ENCODE measurements around the gene FNIP2. TPM values are rescaled to one million over a fixed set of nuclear protein-coding genes. Genes with fewer than 3 reads are reported as not detected.
"Not testable (repeated sequence)": the region's sequence is repeated elsewhere in the genome, so short reads cannot be mapped to it uniquely, and the experiment has no call there.

The FNIP2 gene
- total and polyA plus RNA-seq, 2 donors (not counting 1 experiment from before 2014, with no cell fraction given), result 0.03 to 0.17 TPM

DNA sequence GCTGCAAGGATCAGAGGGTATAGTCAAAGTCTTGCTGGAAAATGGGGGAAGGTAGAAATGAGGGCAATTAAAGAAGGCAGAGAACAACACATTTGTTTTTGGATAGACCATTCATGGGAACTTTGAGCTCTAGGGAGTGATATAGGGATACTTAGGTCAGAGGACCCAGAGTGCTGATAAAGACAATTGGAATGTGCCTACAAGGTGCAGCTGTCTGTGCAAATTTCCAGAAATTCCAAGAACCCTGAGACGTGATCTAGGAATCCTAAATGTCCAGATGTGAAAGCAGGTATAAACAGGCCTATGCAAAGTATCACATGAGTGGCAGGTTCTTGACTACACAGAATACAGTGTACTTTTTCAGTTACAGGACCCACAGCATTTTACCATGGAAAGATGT lies 24.2 kb downstream of the FNIP2 start:
- H3K27ac Mint-ChIP-seq, result no peak overlapping the region
- H3K27me3 Mint-ChIP-seq, result peaks cover 75% of the 10 kb centered on the region
- H3K4me1 ChIP-seq (ENCODE audit: control insufficient read depth in 2 of 2, insufficient read depth in 2 of 2, low read length in 2 of 2), result no peaks in the 10 kb centered on the region
- H3K4me1 Mint-ChIP-seq, result no peaks in the 10 kb centered on the region
- no peaks in the 10 kb centered on the region for H3K9me3 Mint-ChIP-seq (ENCODE audit: insufficient read depth)
- no peak overlapping the region for H3K9ac ChIP-seq (ENCODE audit: low read length)
- peaks cover 4 to 66% (median 52%) of the 10 kb centered on the region in 4 experiments for H3K27me3 ChIP-seq (replicated peaks in 1 of 4; ENCODE audit: control extremely low read depth in 1 of 4, control insufficient read depth in 3 of 4, insufficient read depth in 4 of 4, low read length in 3 of 4)
- no peak overlapping the region for H3K27ac ChIP-seq (ENCODE audit: low read length in 2 of 2)
- no peak overlapping the region for H2AFZ ChIP-seq (ENCODE audit: insufficient read depth, low read depth, low read length, poor library complexity, severe bottlenecking)
- no peak for DNase-seq
- no peak for ATAC-seq (ENCODE audit: low read depth)
- H3K4me3 ChIP-seq (ENCODE audit: control extremely low read depth in 1 of 5, extremely low read depth in 1 of 5, insufficient read depth in 1 of 5, low read depth in 2 of 5, low read length in 4 of 5), result no peak overlapping the region
- CTCF ChIA-PET, result no interaction called here
- no peak overlapping the region for H3K4me2 ChIP-seq (replicated peaks; ENCODE audit: low read depth, low read length, poor library complexity, severe bottlenecking)
- POLR2A ChIA-PET, result no interaction called here
- intact Hi-C loops (cut with micrococcal nuclease), result no loop called here
- no peaks in the 10 kb centered on the region for H4K20me1 ChIP-seq (ENCODE audit: control insufficient read depth, insufficient read depth, low read length, poor library complexity, severe bottlenecking)
- TF ChIP-seq EZH2 (IDR thresholded peaks at IDR 0.05; ENCODE audit: borderline replicate concordance, insufficient read depth, low read depth, low read length, poor library complexity, severe bottlenecking), result no peak
- TF ChIP-seq, protein P1, sequence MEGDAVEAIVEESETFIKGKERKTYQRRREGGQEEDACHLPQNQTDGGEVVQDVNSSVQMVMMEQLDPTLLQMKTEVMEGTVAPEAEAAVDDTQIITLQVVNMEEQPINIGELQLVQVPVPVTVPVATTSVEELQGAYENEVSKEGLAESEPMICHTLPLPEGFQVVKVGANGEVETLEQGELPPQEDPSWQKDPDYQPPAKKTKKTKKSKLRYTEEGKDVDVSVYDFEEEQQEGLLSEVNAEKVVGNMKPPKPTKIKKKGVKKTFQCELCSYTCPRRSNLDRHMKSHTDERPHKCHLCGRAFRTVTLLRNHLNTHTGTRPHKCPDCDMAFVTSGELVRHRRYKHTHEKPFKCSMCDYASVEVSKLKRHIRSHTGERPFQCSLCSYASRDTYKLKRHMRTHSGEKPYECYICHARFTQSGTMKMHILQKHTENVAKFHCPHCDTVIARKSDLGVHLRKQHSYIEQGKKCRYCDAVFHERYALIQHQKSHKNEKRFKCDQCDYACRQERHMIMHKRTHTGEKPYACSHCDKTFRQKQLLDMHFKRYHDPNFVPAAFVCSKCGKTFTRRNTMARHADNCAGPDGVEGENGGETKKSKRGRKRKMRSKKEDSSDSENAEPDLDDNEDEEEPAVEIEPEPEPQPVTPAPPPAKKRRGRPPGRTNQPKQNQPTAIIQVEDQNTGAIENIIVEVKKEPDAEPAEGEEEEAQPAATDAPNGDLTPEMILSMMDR (IDR thresholded peaks at IDR 0.05), result no peak
- WGBS (ENCODE audit: insufficient coverage), result no CpG with 5 or more reads among the region's 1 CpG
- no peaks in the 10 kb centered on the region for H3K36me3 ChIP-seq (replicated peaks in 1 of 2; ENCODE audit: control extremely low read depth in 1 of 2, control insufficient read depth in 1 of 2, extremely low read depth in 1 of 2, insufficient read depth in 2 of 2, low read length in 1 of 2)
- no peaks in the 10 kb centered on the region for H3K79me2 ChIP-seq (ENCODE audit: control insufficient read depth, insufficient read depth, low read length)
- H3K4me3 Mint-ChIP-seq, result no peak overlapping the region
- H3K9me3 ChIP-seq (ENCODE audit: control extremely low read depth in 1 of 3, control insufficient read depth in 2 of 3, insufficient read depth in 1 of 3, low read length in 2 of 3), result peaks cover 0 to 5% (median 1%) of the 10 kb centered on the region in 3 donors

DNA sequence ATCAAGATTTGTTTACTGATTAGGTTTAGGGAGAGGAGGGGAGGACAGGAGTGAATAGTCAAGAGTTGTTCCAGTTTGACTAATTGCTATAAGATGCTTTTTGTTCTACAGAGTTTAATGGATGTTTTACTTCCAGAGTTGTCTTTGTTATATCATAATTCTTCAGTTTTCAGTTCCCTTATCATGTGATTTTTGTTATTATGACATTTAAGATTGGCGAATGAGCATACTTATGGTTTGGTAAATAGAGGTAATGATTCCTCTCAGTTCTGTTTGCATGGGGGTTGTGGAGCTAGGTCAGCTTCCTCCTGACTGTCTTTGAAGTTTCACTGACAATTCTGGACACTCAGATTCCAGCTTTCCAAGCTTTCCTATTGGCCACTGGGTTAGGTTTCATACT lies 24.6 kb downstream of the FNIP2 start:
- intact Hi-C loops (cut with micrococcal nuclease); H3K4me1 Mint-ChIP-seq; H3K9me3 Mint-ChIP-seq (ENCODE audit: insufficient read depth); H3K4me3 ChIP-seq (ENCODE audit: control extremely low read depth in 1 of 5, extremely low read depth in 1 of 5, insufficient read depth in 1 of 5, low read depth in 2 of 5, low read length in 4 of 5); DNase-seq; ATAC-seq (ENCODE audit: low read depth); POLR2A ChIA-PET; H4K20me1 ChIP-seq (ENCODE audit: control insufficient read depth, insufficient read depth, low read length, poor library complexity, severe bottlenecking); H3K4me2 ChIP-seq (replicated peaks; ENCODE audit: low read depth, low read length, poor library complexity, severe bottlenecking); H3K27ac ChIP-seq (ENCODE audit: low read length in 2 of 2); CTCF ChIA-PET; H3K36me3 ChIP-seq (replicated peaks in 1 of 2; ENCODE audit: control extremely low read depth in 1 of 2, control insufficient read depth in 1 of 2, extremely low read depth in 1 of 2, insufficient read depth in 2 of 2, low read length in 1 of 2); H2AFZ ChIP-seq (ENCODE audit: insufficient read depth, low read depth, low read length, poor library complexity, severe bottlenecking); H3K4me3 Mint-ChIP-seq; H3K27ac Mint-ChIP-seq; H3K9ac ChIP-seq (ENCODE audit: low read length); H3K4me1 ChIP-seq (ENCODE audit: control insufficient read depth in 2 of 2, insufficient read depth in 2 of 2, low read length in 2 of 2); H3K79me2 ChIP-seq (ENCODE audit: control insufficient read depth, insufficient read depth, low read length); H3K9me3 ChIP-seq (ENCODE audit: control extremely low read depth in 1 of 3, control insufficient read depth in 2 of 3, insufficient read depth in 1 of 3, low read length in 2 of 3): not testable (repeated sequence)
- peaks cover 4 to 65% (median 51%) of the 10 kb centered on the region in 4 experiments for H3K27me3 ChIP-seq (replicated peaks in 1 of 4; ENCODE audit: control extremely low read depth in 1 of 4, control insufficient read depth in 3 of 4, insufficient read depth in 4 of 4, low read length in 3 of 4)
- no CpG with 5 or more reads among the region's 1 CpG for WGBS (ENCODE audit: insufficient coverage)
- H3K27me3 Mint-ChIP-seq, result peaks cover 75% of the 10 kb centered on the region
